ENCODE measurements around the gene ZFP92.

ZFP92 gene

DNA sequence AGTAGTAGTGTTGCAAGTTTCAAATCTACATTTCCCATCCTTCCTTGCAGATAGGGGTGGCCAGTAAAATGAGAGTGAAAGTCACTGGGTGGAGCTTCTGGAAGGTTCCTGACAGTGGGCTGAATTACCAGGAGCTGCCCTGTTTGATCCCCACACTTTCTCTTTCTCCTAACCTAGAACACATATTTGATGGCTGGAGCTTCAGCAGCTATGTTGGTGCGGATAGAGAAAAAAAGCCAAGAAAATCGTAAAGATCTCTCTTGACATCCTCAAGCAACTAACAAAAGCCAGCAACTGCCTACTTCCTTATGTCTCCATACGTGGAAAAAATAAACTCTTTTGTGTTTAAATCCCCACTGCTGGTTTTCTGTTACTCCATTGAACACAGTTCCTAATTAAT is 45.2 kb upstream of the ZFP92 start:
- Histone ChIP-seq H3F3A (ENCODE audit: insufficient read depth) (no peaks in the 10 kb centered on the region), H3K9me2 (replicated peaks; ENCODE audit: insufficient read depth, low read length) (no peaks in the 10 kb centered on the region), H3K27ac (ENCODE audit: low read depth, low read length) (no peak overlapping the region), H3K4me2 (ENCODE audit: low read depth, low read length, poor library complexity, severe bottlenecking) (no peak overlapping the region), H3K27me3 (ENCODE audit: low read length) (no peaks in the 10 kb centered on the region), H3K4me3 (ENCODE audit: insufficient read depth, low read length, poor library complexity, severe bottlenecking) (no peak overlapping the region), H3K79me2 (ENCODE audit: insufficient read depth, low read length) (no peaks in the 10 kb centered on the region), H2AFZ (ENCODE audit: low read depth, low read length, severe bottlenecking) (no peak overlapping the region), H3K9me3 (ENCODE audit: insufficient read depth, low read length) (no peaks in the 10 kb centered on the region), H3K36me3 (ENCODE audit: low read length) (no peaks in the 10 kb centered on the region), H3K9ac (ENCODE audit: low read length) (no peak overlapping the region), H4K20me1 (ENCODE audit: low read depth, low read length) (no peaks in the 10 kb centered on the region)
- no peak for TF ChIP-seq EZH2phosphoT487 (conservative IDR thresholded peaks at IDR 0.05; ENCODE audit: low read length)
- TF ChIP-seq, protein P1, sequence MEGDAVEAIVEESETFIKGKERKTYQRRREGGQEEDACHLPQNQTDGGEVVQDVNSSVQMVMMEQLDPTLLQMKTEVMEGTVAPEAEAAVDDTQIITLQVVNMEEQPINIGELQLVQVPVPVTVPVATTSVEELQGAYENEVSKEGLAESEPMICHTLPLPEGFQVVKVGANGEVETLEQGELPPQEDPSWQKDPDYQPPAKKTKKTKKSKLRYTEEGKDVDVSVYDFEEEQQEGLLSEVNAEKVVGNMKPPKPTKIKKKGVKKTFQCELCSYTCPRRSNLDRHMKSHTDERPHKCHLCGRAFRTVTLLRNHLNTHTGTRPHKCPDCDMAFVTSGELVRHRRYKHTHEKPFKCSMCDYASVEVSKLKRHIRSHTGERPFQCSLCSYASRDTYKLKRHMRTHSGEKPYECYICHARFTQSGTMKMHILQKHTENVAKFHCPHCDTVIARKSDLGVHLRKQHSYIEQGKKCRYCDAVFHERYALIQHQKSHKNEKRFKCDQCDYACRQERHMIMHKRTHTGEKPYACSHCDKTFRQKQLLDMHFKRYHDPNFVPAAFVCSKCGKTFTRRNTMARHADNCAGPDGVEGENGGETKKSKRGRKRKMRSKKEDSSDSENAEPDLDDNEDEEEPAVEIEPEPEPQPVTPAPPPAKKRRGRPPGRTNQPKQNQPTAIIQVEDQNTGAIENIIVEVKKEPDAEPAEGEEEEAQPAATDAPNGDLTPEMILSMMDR (IDR thresholded peaks at IDR 0.05; ENCODE audit: insufficient read depth, low read length, poor library complexity, severe bottlenecking) = no peak

DNA sequence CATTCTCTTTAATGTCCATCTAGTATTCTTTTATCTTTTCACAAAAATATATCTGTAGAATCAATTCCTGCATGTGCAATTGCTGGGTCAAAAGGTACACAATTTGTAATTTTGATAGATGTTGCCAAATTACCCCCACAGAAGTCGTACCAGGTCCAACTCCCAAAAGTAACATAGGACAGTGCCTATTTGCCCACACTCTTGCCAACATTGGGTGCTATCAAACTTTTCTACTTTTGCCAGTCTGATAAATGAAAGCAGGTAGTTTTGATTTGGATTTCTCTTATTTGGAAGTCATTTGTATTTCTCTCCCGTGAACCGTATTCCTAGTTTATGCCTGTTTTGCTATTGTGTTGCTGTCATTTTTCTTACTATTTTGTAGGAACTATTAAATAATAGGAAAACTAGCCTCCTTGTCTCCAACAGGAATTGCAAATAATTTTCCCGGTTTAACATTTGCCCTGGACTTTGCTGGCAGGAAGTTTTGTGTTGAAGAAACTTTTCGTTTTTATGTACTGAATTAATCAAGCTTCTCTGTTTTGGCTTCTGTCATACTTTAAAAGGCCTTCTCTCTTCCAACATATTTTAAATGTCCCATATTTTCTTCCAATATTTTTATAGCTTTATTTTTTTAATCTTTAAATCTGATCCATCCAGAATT is 44.3 kb upstream of the ZFP92 start:
- Histone ChIP-seq H3K4me3 (ENCODE audit: insufficient read depth, low read length, poor library complexity, severe bottlenecking) (no peak overlapping the region), H4K20me1 (ENCODE audit: low read depth, low read length) (no peaks in the 10 kb centered on the region), H3K27me3 (ENCODE audit: low read length) (no peaks in the 10 kb centered on the region), H3F3A (ENCODE audit: insufficient read depth) (no peaks in the 10 kb centered on the region), H3K27ac (ENCODE audit: low read depth, low read length) (no peak overlapping the region), H3K36me3 (ENCODE audit: low read length) (no peaks in the 10 kb centered on the region), H3K9me2 (replicated peaks; ENCODE audit: insufficient read depth, low read length) (no peaks in the 10 kb centered on the region), H3K4me2 (ENCODE audit: low read depth, low read length, poor library complexity, severe bottlenecking) (no peak overlapping the region), H3K9ac (ENCODE audit: low read length) (no peak overlapping the region), H3K79me2 (ENCODE audit: insufficient read depth, low read length) (no peaks in the 10 kb centered on the region), H2AFZ (ENCODE audit: low read depth, low read length, severe bottlenecking) (no peak overlapping the region), H3K9me3 (ENCODE audit: insufficient read depth, low read length) (no peaks in the 10 kb centered on the region)
- TF ChIP-seq, protein P1 (IDR thresholded peaks at IDR 0.05; ENCODE audit: insufficient read depth, low read length, poor library complexity, severe bottlenecking) = no peak
- no peak for TF ChIP-seq EZH2phosphoT487 (conservative IDR thresholded peaks at IDR 0.05; ENCODE audit: low read length)

DNA sequence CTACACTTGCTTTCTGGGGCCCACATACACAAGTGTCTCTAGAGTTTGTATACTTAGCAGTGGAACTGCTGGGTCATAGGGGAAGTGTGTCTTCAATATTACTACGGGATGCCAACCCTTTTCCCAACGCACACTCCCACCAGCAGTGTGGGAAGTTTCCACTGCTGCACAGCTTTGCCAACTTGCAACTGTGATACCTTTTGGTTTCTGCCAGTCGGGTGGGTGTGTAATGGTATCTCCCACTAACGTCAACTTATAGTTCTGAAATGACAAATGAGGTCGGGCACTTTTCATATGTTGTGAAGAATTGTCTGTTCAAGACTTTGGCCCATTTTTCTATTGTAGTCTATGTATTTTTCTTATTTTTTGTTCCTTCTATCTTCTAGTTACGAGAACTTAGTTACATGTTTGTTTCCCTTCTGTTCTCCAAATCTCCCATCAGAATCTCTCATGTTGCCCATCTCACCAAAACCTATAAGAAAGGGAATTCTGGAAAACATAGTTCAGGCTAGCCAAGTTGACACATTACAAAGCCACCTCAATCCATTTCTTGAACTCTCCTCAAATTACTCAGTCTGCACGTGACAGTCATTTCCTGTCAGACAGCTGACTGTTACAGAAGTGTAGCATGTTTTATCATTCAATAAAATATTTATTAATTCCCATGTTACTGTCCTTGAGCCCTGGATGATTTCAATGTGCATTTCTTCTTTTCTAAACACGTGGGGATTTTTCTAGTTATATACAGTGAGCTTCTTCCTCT is 40.8 kb upstream of the ZFP92 start:
- Histone ChIP-seq H3K27me3 (ENCODE audit: low read length) (no peaks in the 10 kb centered on the region), H3K9me2 (replicated peaks; ENCODE audit: insufficient read depth, low read length) (no peaks in the 10 kb centered on the region), H3F3A (ENCODE audit: insufficient read depth) (no peaks in the 10 kb centered on the region), H3K79me2 (ENCODE audit: insufficient read depth, low read length) (no peaks in the 10 kb centered on the region), H3K27ac (ENCODE audit: low read depth, low read length) (no peak overlapping the region), H3K4me3 (ENCODE audit: insufficient read depth, low read length, poor library complexity, severe bottlenecking) (no peak overlapping the region), H3K9ac (ENCODE audit: low read length) (no peak overlapping the region), H3K9me3 (ENCODE audit: insufficient read depth, low read length) (no peaks in the 10 kb centered on the region), H3K36me3 (ENCODE audit: low read length) (no peaks in the 10 kb centered on the region), H3K4me2 (ENCODE audit: low read depth, low read length, poor library complexity, severe bottlenecking) (no peak overlapping the region), H4K20me1 (ENCODE audit: low read depth, low read length) (no peaks in the 10 kb centered on the region), H2AFZ (ENCODE audit: low read depth, low read length, severe bottlenecking) (no peak overlapping the region)
- TF ChIP-seq, protein P1 (IDR thresholded peaks at IDR 0.05; ENCODE audit: insufficient read depth, low read length, poor library complexity, severe bottlenecking) = no peak
- TF ChIP-seq EZH2phosphoT487 (conservative IDR thresholded peaks at IDR 0.05; ENCODE audit: low read length) = no peak

Data from SU-DHL-6 (cell line).